Esophagus muscularis mucosa (tissue), 4 donors: Measurements from ENCODE around the gene CUL2.

Experiments
- EP300 ChIP-seq: sonication (generic); formaldehyde crosslinking; IDR thresholded peaks from one replicate; pipeline ENCODE4 v1.6.1; 2017; ENCODE audit warnings: antibody characterized with exemption
- POLR2A ChIP-seq: fragments of 450-650 bp; IDR thresholded peaks from one replicate; pipeline ENCODE4 v1.6.1; 2017; ENCODE audit warnings: antibody characterized with exemption, moderate library complexity, mild to moderate bottlenecking, low read depth
- POLR2AphosphoS5 ChIP-seq, 2 donors: sonication (generic); formaldehyde crosslinking; IDR thresholded peaks; one replicate each; pipeline ENCODE4 v1.6.1; 2017; ENCODE audit warnings: antibody characterized with exemption in 2 of 2
- TF ChIP-seq, protein P1 (sequence below), 3 experiments: fragments of 200-600 bp in 2 of 3; fragments of 450-650 bp in 1 of 3; sonication (generic) in 2 of 3; IDR thresholded peaks; one replicate each; pipeline ENCODE4 v1.5.1; 2017 to 2019; ENCODE audit warnings: antibody characterized with exemption in 3 of 3, mild to moderate bottlenecking in 2 of 3, moderate library complexity in 1 of 3

DNA sequence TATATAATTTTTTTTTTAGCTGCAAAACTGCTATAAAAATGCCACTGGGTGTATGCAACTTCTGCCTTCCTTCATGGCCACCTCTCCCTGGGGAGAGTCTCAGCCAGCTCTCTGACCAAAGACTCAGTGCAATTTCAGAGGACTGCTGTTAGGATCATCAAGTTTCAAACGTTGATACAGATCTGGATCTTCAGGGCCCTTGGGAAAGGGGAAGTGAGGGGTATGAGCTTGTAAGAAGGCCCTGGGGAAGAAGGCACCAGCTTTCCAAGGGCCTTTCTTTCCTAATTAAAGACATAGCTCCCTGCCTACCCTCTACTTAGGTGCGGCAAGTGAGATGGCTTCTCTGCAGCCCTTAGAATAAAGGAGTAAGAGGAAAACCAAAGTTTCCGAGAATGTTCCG lies 130.4 kb downstream of the CUL2 start:
- TF ChIP-seq, protein P1, sequence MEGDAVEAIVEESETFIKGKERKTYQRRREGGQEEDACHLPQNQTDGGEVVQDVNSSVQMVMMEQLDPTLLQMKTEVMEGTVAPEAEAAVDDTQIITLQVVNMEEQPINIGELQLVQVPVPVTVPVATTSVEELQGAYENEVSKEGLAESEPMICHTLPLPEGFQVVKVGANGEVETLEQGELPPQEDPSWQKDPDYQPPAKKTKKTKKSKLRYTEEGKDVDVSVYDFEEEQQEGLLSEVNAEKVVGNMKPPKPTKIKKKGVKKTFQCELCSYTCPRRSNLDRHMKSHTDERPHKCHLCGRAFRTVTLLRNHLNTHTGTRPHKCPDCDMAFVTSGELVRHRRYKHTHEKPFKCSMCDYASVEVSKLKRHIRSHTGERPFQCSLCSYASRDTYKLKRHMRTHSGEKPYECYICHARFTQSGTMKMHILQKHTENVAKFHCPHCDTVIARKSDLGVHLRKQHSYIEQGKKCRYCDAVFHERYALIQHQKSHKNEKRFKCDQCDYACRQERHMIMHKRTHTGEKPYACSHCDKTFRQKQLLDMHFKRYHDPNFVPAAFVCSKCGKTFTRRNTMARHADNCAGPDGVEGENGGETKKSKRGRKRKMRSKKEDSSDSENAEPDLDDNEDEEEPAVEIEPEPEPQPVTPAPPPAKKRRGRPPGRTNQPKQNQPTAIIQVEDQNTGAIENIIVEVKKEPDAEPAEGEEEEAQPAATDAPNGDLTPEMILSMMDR (IDR thresholded peaks at IDR 0.05): no peak
- no peak for TF ChIP-seq POLR2A
- no peak for TF ChIP-seq POLR2AphosphoS5 (IDR thresholded peaks at IDR 0.05)
- no peak for TF ChIP-seq EP300
